Neural cell (in vitro differentiated cells): ENCODE measurements around the gene CBL. TPM values are rescaled to one million over a fixed set of nuclear protein-coding genes. Genes with fewer than 3 reads are reported as not detected.

Source experiments
- H2AFZ ChIP-seq: fragments of 200-600, 300-800 bp; sonication (generic), shearing (Covaris generic); 2 replicates; pipeline ENCODE4 v1.6.0; 2014; ENCODE audit warnings: low read depth, mild to moderate bottlenecking, antibody characterized with exemption, low read length, moderate library complexity
- H3F3A ChIP-seq: fragments of 200-600 bp; shearing (Covaris generic); 2 replicates; pipeline ENCODE4 v1.6.1; 2016; ENCODE audit warnings: mild to moderate bottlenecking, moderate library complexity, mixed read lengths, antibody characterized with exemption, low read length; ENCODE audit not compliant: insufficient read depth, poor library complexity, severe bottlenecking
- H3K27ac ChIP-seq: fragments of 200-600, 300-800 bp; sonication (generic), shearing (Covaris generic); 2 replicates; pipeline ENCODE4 v1.5.1; 2014; ENCODE audit warnings: mild to moderate bottlenecking, low read length, moderate library complexity
- H3K27me3 ChIP-seq: fragments of 300-800, 200-600 bp; sonication (generic), shearing (Covaris generic); 2 replicates; pipeline ENCODE4 v1.6.0; 2014; ENCODE audit warnings: mild to moderate bottlenecking, low read depth, low read length, moderate library complexity; ENCODE audit not compliant: insufficient read depth
- H3K36me3 ChIP-seq: fragments of 300-800, 200-600 bp; sonication (generic), shearing (Covaris generic); 2 replicates; pipeline ENCODE4 v1.5.1; 2014; ENCODE audit warnings: mild to moderate bottlenecking, antibody characterized with exemption, low read length, moderate library complexity; ENCODE audit not compliant: insufficient read depth
- H3K4me2 ChIP-seq: fragments of 300-800, 200-600 bp; sonication (generic), shearing (Covaris generic); 2 replicates; pipeline ENCODE4 v1.6.0; 2014; ENCODE audit warnings: mild to moderate bottlenecking, low read length
- H3K4me3 ChIP-seq: fragments of 300-800, 200-600 bp; sonication (generic), shearing (Covaris generic); 2 replicates; pipeline ENCODE4 v1.5.1; 2014; ENCODE audit warnings: mild to moderate bottlenecking, low read length, moderate library complexity
- H3K79me2 ChIP-seq: fragments of 200-600 bp; shearing (Covaris generic); replicated peaks from 2 replicates; pipeline ENCODE4 v1.6.0; 2014; ENCODE audit warnings: mild to moderate bottlenecking, low read length, moderate library complexity; ENCODE audit not compliant: insufficient read depth
- H3K9ac ChIP-seq: fragments of 300-800, 200-600 bp; sonication (generic), shearing (Covaris generic); 2 replicates; pipeline ENCODE4 v1.6.1; 2016; ENCODE audit warnings: mild to moderate bottlenecking, low read length, mixed read lengths
- H3K9me2 ChIP-seq: fragments of 200-600 bp; shearing (Covaris generic); 2 replicates; pipeline ENCODE4 v1.6.1; 2016; ENCODE audit warnings: mild to moderate bottlenecking, low read length, mixed read lengths; ENCODE audit not compliant: insufficient read depth
- H3K9me3 ChIP-seq: fragments of 200-600, 300-800 bp; sonication (generic), shearing (Covaris generic); 2 replicates; pipeline ENCODE4 v1.6.1; 2016; ENCODE audit warnings: mild to moderate bottlenecking, mixed run types, low read length, moderate library complexity, mixed read lengths
- H4K20me1 ChIP-seq: fragments of 200-600 bp; shearing (Covaris generic); 2 replicates; pipeline ENCODE4 v1.6.1; 2016; ENCODE audit warnings: mild to moderate bottlenecking, mixed run types; ENCODE audit not compliant: insufficient read depth
- CTCF ChIP-seq: fragments of 450-650 bp; IDR thresholded peaks from 2 replicates; pipeline ENCODE4 v1.5.1; 2014; ENCODE audit warnings: antibody characterized with exemption, mild to moderate bottlenecking, moderate library complexity; ENCODE audit not compliant: poor library complexity, severe bottlenecking
- EP300 ChIP-seq: fragments of 450-650 bp; conservative IDR thresholded peaks from 2 replicates; pipeline ENCODE4 v1.6.1; 2014; ENCODE audit warnings: antibody characterized with exemption, mild to moderate bottlenecking, moderate library complexity; ENCODE audit not compliant: poor library complexity, severe bottlenecking
- EZH2 ChIP-seq: fragments of 200-600, 300-800 bp; shearing (Covaris generic), sonication (generic); IDR thresholded peaks from 2 replicates; pipeline ENCODE4 v1.6.1; 2014; ENCODE audit warnings: antibody characterized with exemption, low read length, borderline replicate concordance, mild to moderate bottlenecking; ENCODE audit not compliant: insufficient read depth, poor library complexity, severe bottlenecking
- MXI1 ChIP-seq: fragments of 450-650 bp; conservative IDR thresholded peaks from 2 replicates; pipeline ENCODE4 v1.6.1; 2014; ENCODE audit warnings: antibody characterized with exemption, mild to moderate bottlenecking; ENCODE audit not compliant: poor library complexity, severe bottlenecking
- POLR2AphosphoS5 ChIP-seq: IDR thresholded peaks from 2 replicates; pipeline ENCODE4 v1.6.1; 2012
- RAD21 ChIP-seq: fragments of 450-650 bp; conservative IDR thresholded peaks from 2 replicates; pipeline ENCODE4 v1.6.1; 2014; ENCODE audit warnings: antibody characterized with exemption, mild to moderate bottlenecking, moderate library complexity
- REST ChIP-seq: IDR thresholded peaks from 2 replicates; pipeline ENCODE4 v1.6.1; 2012; ENCODE audit warnings: borderline replicate concordance
- SMC3 ChIP-seq: fragments of 450-650 bp; conservative IDR thresholded peaks from 2 replicates; pipeline ENCODE4 v1.6.1; 2014; ENCODE audit warnings: antibody characterized with exemption, mild to moderate bottlenecking, moderate library complexity; ENCODE audit not compliant: poor library complexity
- TAF1 ChIP-seq: IDR thresholded peaks from 2 replicates; pipeline ENCODE4 v1.6.1; 2012; ENCODE audit warnings: low read depth
- polyA plus RNA-seq: library from polyadenylated mRNA; depleted of rRNA; stranded (reverse); fragments of >200 nt; gene quantifications from 2 replicates; pipeline ENCODE4 v1.2.3, GENCODE V29; 2014

Gene CBL
- polyA plus RNA-seq, 1 donor from 2014 or later, result 10.5 TPM

- Histone ChIP-seq H3K27ac (no peak overlapping the region), H3K36me3 (no peaks in the 10 kb centered on the region), H3K79me2 (no peaks in the 10 kb centered on the region), H4K20me1 (no peaks in the 10 kb centered on the region), H3K9me3 (no peaks in the 10 kb centered on the region), H3K9me2 (no peaks in the 10 kb centered on the region), H3K9ac (no peak overlapping the region), H3F3A (no peaks in the 10 kb centered on the region), H3K4me2 (no peak overlapping the region), H2AFZ (no peak overlapping the region), H3K27me3 (peaks cover 27% of the 10 kb centered on the region), H3K4me3 (no peak overlapping the region)
- TF ChIP-seq SMC3 (no peak), EZH2 (no peak), MXI1 (no peak), POLR2AphosphoS5 (no peak), RAD21 (no peak), REST (no peak), TAF1 (no peak), EP300 (no peak), CTCF (no peak)
Measured at GRCh38 chr11:119344291-119345010, 138.3 kb downstream of the CBL start.

GRCh38 chr11:119345685-119346084, 139.5 kb downstream of the CBL start:
- Histone ChIP-seq H3K27ac (no peak overlapping the region), H3K27me3 (peaks cover 15% of the 10 kb centered on the region), H4K20me1 (no peaks in the 10 kb centered on the region), H2AFZ (no peak overlapping the region), H3K9me2 (no peaks in the 10 kb centered on the region), H3K36me3 (no peaks in the 10 kb centered on the region), H3K79me2 (no peaks in the 10 kb centered on the region), H3F3A (no peaks in the 10 kb centered on the region), H3K9ac (no peak overlapping the region), H3K4me2 (no peak overlapping the region), H3K9me3 (no peaks in the 10 kb centered on the region), H3K4me3 (no peak overlapping the region)
- no peak for TF ChIP-seq MXI1
- TF ChIP-seq REST, result no peak
- TF ChIP-seq SMC3, result no peak
- no peak for TF ChIP-seq CTCF
- TF ChIP-seq EZH2, result no peak
- TF ChIP-seq RAD21, result no peak
- no peak for TF ChIP-seq POLR2AphosphoS5
- no peak for TF ChIP-seq EP300
- TF ChIP-seq TAF1, result no peak
